Stimulated activated CD8-positive, alpha-beta memory T cell treated with anti-CD3 and anti-CD28 coated beads, Interleukin-7, amount 100 ng/mL, for 4 hours (primary cell): ENCODE measurements around the gene TTLL9.

Experiments used
- DNase-seq, 2 donors: peaks; one replicate each; pipeline ENCODE4 v3.0.0-alpha.2; 2020; ENCODE audit warnings: low read depth in 2 of 2

TTLL9 gene

DNA sequence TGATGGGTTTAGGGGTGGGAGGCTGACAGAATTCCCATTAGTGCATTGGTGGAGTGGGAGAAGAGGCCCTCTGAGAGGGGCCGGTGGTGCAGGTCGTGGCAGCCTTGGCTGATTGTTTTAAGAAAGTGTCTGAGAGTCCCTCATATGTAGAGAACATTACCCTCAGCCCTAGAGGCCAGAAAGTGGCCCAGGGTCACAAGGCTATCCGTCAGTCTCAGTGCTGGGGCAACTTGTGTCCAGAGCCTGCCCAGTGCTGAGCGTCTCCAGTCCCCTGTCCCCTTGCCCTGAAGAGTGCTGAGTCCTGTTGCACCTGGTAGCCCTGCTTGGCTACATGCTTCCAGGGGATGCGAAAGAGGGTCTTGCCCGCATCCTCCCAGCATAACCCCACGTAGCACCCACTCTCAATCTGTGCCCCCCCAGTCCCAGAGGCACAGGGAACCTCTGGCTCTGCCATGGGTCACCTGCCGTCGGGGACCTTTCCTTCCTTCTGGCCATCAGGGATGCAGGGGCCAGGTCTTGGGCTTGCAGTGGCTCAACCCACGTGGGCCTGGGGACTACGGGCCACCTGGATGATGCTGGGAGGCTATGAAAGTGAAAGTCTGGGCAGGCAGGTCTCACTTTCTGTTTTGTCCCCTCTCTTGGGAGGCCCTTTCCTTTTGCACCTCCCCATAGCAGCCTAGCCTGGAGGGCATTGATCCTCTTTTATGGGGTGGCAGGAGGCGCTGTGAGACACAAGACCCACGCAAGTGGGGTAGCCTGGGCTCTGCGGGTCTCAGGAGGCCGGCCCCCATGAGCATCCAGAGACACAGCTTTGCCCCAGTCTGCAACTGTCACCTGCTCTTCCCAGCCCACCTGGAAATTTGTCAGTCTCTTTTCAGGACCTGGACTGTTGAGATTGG lies 12.3 kb upstream of the TTLL9 start:
- DNase-seq, result no peak

DNA sequence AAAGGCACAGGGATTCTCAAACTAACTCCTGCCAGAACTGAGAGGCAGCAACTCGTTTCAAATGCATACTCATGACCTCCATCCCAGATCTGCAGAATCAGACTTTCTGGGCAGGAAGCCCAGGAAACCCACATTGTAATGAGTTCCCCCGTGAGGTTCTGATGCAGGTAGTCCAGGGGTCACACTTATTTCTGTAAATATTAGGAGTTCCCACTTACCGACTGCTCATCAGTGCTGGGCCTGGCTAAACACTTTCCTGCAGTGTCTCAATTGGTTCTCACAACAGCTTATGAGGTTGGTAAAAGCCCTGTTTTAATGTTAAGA lies 11.7 kb upstream of the TTLL9 start:
- DNase-seq, result no peak

DNA sequence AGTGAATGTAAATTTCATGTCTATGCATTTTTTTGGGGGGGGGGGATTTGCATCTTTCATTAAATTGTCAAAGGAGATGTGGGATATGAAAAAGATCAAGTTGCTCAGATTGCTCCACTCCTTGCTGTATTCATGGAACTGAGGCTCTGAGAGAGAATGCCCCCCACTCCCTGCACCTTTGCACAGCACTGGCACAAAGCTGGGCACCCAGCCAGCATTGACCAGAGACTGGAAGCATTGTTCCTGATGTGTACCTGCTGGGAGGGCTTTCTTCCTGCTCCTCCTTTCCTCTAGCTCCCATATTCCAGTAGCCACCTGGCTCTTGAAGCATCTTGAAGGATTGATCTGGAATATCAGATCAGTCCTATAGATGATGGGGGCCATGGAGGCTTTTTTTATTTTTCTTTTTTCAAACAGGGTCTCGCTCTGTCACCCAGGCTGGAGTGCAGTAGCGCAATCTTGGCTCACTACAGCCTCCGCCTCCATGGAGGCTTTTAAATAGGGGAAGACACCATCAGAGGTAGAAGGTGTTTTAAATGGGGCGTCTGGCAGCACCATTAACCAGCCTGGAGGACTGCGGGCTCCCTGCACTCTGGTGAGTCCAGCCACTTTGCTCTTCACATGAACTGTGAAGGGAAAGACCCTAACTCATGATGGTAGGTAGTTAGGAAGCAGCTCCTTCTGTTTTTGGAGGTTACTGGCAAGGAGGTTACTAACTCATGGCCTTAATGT lies 11.0 kb upstream of the TTLL9 start:
- no peak for DNase-seq

DNA sequence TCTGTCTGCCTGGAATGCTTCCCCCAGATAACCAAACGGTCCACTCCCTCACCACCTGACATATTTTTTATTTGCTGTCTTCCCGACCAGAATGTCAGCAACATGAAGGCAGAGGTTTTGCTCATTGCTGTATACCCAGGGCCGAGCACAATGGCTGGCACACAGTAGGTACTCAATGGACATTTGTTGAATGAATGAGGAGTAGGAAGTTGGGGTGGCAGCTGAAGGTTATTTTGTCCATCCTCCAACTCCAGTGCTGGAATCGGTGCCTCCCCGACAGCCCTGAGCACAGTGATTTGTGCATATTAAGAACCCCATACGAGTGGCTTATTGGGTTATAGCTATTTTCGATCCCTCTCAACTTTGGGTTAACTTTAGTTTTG lies 10.4 kb upstream of the TTLL9 start:
- DNase-seq, result no peak

DNA sequence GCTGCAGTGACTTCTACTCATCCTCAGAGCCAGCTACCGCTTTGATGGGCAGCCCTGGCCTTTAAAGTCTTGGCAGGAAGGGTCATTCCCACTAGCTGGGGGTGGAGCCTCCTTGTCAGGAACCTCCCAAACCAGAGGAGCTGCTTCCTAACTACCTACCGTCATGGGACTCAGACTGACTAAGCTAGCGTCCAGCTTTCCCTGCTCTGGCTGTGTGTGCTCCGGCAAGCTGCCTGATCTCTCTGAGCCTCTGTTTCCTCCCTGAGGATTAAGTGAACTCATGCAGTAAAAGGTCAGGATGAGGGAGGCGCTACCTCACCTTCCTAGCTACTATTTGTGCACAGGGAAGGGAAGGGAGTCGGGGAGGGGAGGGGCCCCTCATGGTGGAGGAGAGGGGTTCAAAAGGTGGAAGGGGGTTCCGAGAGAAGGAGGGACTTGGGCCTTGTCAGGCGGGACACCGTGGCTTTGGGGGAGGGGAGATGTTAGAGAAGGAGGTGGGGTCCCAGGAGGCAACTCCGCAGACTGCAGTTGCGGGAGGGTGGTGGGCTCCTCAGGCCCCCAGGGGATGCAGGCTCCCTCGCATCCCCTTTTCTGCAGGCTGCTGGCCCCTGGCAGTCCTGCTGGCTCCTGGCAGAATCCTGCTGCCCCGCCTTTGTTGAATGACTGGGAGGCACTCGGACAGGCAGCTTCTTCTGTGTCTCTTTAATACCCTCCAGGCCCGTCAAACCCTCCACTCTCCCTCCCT lies 9.9 kb upstream of the TTLL9 start:
- no peak for DNase-seq

DNA sequence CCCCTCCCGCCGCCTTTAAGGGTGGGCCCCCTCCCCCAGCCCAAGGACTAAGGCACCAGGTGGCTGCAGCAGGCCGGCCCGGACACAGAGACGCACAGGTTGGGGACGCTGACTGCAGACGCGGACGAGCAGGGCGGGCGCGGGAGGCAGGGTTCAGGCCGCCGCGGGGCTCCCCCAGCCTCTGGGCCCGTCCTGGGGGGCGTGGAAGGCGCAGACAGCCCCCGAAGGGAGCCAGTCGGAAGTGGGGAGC lies 9.4 kb upstream of the TTLL9 start:
- DNase-seq, result no peak

DNA sequence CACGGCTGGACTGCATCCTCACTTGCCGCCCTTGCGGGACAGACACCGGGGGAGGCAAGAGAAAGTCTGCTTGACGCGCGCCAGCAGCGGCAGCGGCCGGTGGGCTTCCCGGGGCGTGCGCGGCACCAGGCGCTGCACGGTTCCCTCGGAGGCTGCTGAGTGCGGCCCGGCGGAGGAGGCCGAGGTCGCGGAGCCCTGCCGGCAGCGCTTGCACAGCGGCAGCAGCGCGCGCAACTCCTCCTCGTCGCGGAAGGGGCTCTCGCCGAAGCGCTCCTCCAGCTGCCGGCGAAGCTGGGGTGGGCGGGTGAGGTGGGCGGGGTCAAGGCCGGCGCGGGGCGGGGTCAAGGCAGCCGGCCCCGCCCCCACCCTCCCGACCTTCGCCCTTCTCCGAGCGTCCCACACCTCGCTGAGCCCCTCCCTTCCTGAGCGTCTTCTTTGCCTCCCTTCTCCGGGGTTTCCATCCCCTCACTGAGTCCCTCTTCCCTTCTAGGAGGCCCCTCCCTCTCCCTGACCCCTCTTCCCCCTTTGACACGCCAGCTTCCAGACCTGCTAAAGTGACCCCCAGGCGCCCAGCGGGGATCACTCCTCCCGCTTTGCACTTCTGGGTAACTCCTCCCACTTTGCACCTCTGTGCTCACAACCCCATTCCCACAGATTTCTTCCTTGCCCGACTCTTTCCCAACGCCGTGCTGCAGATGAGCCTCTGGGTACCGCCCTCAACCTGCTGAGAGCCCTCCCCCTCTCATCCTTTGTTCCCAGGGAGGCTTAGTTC lies 8.9 kb upstream of the TTLL9 start:
- peak; percentile 44 to 69 for DNase-seq

DNA sequence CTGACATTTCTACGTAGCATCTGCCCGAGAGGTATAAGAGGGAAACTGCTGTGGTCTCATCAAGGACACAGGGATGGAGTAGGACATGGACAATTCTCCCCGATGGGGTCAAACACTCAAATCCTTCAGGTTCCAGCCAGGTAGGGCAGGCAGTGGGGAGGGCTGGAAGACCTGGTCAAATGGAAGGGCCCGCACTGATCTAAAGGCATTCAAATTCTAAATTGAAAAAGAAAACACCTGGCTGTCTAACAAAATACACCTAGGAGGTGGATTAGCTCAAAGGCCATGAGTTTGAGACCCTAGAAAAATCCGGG lies 8.3 kb upstream of the TTLL9 start:
- no peak for DNase-seq

DNA sequence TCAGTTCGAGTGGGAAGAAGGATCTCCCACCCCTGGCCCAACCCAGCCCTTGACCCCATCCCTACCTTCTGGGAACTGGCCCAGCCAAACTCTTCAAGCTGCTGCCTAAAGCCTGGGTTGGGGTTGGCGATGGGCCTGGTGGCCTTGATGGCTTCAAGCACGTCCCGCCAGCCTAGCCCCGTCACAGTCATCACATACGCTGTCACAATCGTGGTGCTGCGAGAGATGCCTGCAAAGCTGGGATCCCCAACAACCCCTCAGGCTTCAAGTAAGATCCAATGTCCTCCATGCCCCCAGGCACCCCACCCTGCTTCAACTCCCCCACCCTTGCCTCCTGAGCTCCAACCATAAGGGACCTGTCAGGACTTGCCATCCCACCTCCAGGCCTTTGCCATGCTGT lies 7.9 kb upstream of the TTLL9 start:
- no peak for DNase-seq

DNA sequence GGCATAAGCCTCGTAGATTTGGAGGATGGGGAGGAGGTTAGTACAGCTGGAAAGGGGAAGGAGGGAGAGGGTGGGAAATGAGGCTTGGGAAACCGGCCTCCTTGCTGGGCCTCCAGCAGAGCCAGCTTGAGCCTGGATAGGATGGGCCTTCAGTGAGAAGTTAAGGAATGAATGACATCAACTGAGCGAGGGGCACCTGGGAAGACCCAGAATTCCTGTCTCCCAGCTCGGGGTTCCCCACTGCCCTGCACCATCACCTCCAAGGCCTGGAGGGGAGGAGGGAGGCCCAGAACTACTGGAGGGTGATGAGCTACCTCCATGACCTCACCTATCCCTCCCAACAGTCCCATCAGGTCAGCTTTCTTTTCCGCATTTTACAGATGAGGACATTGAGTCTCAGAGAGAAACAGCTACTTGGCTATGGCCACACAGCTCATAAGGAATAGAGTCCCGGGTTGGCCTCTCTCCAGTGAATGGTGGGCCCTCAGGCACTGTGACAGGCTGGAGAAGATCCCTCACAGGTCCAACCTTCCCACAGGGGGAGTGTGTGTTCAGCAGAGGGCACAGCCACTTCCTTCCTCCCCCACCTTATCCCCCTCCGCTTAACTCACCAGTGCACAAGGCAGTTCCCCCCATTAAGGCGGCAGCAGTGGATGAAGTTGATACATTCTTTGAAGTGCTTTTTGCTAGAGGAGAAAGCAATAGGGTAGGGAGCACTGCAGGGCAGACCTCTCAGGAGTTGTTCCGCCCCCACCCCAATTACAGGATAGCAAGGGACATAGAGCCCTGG lies 6.9 kb upstream of the TTLL9 start:
- no peak for DNase-seq

DNA sequence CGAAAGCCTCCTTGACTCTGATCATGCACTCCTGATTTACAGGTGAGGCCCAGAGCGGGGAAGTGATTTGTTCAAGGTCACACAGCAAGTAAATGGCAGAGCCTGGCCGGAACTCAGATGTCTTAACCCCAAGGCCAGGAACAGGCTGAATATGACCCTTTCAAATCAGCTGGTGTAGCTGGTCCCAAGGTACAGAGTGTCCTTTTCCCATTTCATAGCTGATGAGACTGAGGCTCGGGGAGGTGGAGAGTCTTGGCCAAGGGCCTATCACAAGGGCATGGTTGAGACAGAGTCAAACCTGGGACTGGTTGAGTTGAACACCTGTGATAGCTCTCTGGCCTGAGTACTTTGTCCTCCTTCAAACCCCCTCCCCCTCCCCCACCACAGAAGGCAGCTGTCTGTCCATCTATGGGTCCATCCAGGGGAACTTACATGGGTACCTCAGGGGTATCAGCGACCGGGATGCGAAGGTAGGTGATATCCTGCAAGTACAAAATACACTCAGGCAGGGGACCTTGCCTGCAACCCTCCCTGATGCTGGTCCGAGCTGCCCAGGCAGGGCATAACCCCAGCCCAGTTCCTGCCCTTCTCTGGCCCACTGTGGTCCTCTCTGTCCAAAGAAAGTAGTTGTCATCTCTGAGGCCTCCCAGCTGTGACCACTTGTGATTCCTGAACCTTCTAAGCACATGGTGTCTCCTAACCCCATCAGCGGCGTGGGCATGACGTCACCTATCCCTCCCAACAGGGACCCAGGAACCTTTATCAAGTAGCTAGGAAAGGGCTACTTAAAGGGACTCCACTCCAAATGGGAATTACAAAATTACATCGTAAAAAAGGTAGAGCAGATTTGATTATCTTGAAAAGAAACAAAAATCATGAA lies 5.7 kb upstream of the TTLL9 start:
- DNase-seq, result no peak

DNA sequence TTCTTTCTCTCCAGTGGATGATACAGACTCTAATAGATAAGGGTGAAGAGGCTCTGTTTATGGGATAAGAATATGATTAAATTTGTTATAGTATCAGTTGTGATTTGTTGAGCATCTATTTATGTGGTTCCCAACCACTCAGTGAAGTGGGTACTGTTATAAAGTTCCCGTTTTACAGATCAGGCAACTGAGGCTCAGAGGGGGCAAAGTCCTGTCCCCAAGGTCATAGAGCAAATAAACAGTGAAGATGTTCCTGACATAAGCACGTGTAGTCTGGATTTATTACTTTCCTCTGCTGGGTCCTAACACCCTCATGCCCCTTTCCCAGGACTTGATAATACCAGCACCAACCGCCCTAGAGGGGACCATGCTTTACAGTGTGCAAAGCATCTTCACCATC lies 4.2 kb upstream of the TTLL9 start:
- DNase-seq, result no peak

DNA sequence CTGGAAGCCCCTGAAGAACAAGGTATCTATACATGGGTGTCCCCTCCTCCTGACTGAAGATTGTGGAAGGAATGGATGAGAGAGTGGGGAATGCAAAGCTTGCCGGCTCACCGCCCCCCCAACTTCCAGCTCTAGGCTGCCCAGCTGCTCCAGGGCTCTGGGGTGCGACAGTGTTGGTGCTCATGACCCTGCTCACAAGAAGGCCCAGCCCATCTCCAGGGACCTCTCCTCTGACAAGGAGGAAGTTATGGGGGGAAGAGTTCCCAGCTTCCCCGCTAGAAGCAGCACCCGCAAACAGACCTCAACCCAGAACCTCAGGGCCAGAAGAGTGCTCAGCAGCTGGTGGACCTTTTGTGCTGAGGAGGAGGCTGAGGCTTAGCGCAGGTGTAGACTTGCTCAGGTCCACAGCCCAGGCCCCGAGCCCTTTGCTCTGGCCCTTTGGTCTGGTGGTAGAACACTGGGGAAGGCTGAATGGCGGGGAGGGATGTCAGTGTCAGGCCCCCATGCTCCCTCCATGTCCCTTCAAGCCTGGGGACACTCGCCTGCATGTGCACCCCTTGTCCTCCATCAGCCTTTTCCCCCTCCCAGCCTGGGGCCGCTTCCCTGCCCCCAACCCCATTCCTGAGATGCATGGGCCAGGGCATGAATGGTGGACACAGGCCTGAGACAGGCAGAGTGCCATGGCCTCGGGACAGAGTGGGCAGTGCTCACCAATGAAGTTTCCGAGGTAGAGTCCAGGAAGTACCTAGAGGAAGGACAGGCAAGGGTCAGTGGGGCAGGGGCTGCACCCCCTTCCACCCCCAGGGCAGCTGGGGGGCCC lies 1.4 kb upstream of the TTLL9 start:
- no peak for DNase-seq

DNA sequence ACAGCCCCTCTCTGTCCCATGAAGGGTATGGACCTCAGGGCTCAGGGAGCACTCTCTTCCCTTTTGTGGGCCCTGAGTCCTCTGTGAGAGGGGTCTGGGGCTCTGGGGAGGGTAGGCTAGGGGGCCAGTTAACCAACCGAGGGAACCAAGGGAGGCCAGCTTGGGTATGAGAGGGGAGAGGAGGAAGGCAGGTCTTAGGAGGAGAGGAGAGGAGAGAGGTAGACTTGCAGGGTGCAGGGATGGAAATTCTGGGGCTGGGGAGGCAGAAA lies 827 bp upstream of the TTLL9 start:
- no peak for DNase-seq

DNA sequence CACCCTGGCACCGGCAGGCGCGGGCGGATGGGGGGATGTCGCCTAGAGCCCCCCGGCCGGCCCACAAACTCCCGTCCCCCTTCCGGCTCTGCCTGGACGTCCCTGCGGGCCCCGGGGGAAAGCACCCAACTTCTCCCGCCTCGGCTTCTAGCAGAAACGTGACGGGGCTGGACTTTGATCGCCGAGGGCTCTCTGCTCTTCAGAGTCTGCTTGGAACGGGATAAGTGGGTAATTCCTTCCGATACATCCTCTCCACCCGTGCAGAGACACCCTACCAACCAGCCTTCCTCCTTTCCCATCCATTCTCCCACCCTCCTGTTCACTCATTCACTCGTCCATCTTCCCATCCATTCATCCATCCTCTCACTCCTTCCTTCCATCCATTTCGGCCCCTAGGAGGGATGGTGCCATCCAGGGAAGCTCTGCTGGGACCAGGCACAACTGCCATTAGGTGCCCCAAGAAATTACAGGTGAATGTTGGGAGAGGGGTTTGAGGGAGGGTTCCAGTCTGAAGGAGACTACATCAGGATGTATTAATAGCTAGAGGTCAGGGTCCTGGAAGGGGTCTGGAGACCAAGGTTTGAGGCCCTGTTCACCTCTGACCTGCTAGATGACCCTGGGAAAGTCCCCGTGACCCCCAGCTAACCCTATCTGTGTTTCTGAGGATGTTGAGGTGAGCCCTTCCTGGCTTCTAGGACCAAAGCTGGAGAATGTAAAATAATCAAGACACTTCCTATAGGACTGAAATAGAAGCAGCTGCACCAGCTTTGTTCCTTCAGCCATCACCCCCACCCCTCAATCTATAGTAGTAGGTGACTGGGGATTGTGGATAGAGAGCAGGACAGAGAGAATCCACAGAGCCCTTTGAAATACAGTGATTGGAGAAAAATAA lies 538 bp downstream of the TTLL9 start:
- no peak for DNase-seq

DNA sequence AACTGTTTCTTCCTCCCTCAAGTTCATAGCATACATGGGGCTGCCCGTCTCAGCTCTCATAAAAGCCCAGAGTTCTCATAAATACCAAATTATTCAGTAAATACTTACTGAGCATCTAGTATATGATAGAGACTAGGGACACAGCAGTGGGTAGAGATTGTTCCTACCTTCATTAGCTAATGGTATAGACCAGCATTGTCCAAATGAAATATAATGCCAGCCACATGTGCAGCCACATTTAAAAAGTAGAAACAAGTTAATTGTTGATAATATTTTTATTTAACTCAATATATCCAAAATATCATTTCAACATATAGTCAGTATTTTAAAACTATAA lies 1.2 kb downstream of the TTLL9 start:
- no peak for DNase-seq

DNA sequence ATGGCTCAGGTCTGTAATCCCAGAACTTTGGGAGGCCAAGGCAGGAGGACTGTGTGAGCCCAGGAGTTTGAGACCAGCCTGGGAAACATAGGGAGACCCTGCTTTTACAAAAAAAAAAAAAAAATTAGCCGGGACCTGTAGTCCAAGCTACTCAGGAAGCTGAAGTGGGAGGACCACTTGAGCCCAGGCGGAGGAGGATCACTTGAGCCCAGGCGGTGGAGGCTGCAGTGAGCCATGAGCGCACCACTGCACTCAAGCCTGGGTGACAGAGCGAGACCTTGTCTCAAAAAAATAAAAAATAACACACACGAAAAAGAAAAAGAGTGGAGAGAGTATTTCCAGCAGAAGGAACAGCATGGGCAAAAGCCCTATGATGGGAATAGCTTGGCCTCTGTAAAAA lies 2.0 kb downstream of the TTLL9 start:
- no peak for DNase-seq

DNA sequence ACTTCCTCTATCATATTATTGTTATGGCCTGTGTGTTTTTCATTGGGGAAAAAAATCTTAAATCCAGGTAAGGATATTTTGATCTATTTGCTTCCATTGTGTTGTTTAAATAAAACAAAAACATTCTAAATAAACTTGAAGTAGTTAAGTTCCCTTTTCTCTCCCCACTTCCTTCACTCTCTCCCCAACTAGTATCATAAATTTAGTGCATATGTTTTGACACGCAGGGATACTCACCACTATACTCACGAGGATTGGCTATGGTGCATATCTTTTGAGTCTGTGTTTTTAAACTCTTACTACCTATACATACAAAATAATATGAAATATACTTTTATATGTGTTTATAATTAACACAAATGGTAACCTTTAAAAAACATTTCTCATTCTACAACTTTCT lies 5.2 kb downstream of the TTLL9 start:
- DNase-seq, result no peak

DNA sequence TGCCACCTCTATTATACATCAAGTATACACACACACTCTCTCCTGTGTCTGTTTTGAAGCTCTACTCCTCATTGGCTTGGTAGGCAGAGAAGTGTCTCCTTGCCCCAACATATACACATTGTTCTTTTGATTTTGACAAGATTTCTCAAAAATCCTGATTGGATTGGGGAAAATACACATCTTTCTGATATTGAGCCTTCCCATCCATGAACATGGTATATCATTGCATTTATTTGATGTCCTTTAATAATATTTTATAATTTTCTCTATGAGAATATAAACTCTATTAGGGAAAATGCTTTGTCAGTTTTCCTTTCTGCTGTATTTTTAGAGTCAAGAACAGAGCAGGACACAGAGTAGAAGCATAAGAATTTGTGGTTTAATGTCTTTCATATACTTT lies 7.2 kb downstream of the TTLL9 start:
- DNase-seq, result no peak
